CD4-positive, alpha-beta T cell treated with Interleukin-10 for 1 hour (primary cell): ENCODE measurements around the gene NID2.
A peak's percentile ranks its signal among the peaks of the same experiment; 100 is the strongest.

ENCODE experiments used
- DNase-seq: peaks from one replicate; pipeline ENCODE4 v3.0.0-alpha.2; 2020

Gene NID2

GRCh38 chr14:52068615-52069306, at the start of gene NID2:
TSS of gene NID2 (minus strand) at chr14:52069059. CDS start at chr14:52068994, 65 bp downstream.
- DNase-seq: peak; percentile 59

- DNase-seq: no peak
Measured at GRCh38 chr14:52117111-52117832, 48.4 kb upstream of the NID2 start.

GRCh38 chr14:52115286-52115685, 46.4 kb upstream of the NID2 start:
- no peak for DNase-seq

GRCh38 chr14:52112336-52113018, 43.6 kb upstream of the NID2 start:
- DNase-seq: no peak

GRCh38 chr14:52111583-52111982, 42.7 kb upstream of the NID2 start:
- DNase-seq: no peak

GRCh38 chr14:52110441-52111086, 41.7 kb upstream of the NID2 start:
- DNase-seq: no peak

GRCh38 chr14:52108823-52109222, 40.0 kb upstream of the NID2 start:
- no peak for DNase-seq

- DNase-seq: no peak
Measured at GRCh38 chr14:52106840-52107239, 38.0 kb upstream of the NID2 start.

GRCh38 chr14:52103416-52103815, 34.6 kb upstream of the NID2 start:
- no peak for DNase-seq

- no peak for DNase-seq
Measured at GRCh38 chr14:52095794-52096193, 26.9 kb upstream of the NID2 start.

- DNase-seq: no peak
Measured at GRCh38 chr14:52095336-52095735, 26.5 kb upstream of the NID2 start.

- DNase-seq: no peak
Measured at GRCh38 chr14:52094546-52095271, 25.9 kb upstream of the NID2 start.

- no peak for DNase-seq
Measured at GRCh38 chr14:52091928-52092327, 23.1 kb upstream of the NID2 start.

- DNase-seq: no peak
Measured at GRCh38 chr14:52090936-52091335, 22.1 kb upstream of the NID2 start.

- DNase-seq: no peak
Measured at GRCh38 chr14:52089218-52089617, 20.4 kb upstream of the NID2 start.

GRCh38 chr14:52086711-52087110, 17.9 kb upstream of the NID2 start:
- no peak for DNase-seq

GRCh38 chr14:52082903-52083302, 14.0 kb upstream of the NID2 start:
- DNase-seq: no peak

- no peak for DNase-seq
Measured at GRCh38 chr14:52081964-52082363, 13.1 kb upstream of the NID2 start.

- no peak for DNase-seq
Measured at GRCh38 chr14:52080808-52081755, 12.2 kb upstream of the NID2 start.

- DNase-seq: no peak
Measured at GRCh38 chr14:52080158-52080800, 11.4 kb upstream of the NID2 start.
